ENCODE results near the gene FOXL3. TPM values are rescaled to one million over a fixed set of nuclear protein-coding genes. Genes with fewer than 3 reads are reported as not detected.

The FOXL3 gene
- total and polyA plus RNA-seq, 2 experiments from 2014 or later, result not detected

- TF ChIP-seq ZNF462 (CRISPR knock-in tag; IDR thresholded peaks at IDR 0.05) (no peak), POLR2AphosphoS5 (IDR thresholded peaks at IDR 0.05; ENCODE audit: low read depth) (no peak), ZNF331 (CRISPR knock-in tag; IDR thresholded peaks at IDR 0.05; ENCODE audit: low read depth) (no peak), STAT1 (IDR thresholded peaks at IDR 0.05; ENCODE audit: unreplicated experiment) (no peak), ZNF114 (CRISPR knock-in tag; IDR thresholded peaks at IDR 0.05) (no peak), ETS1 (IDR thresholded peaks at IDR 0.05) (no peak), EZH2phosphoT487 (IDR thresholded peaks at IDR 0.05; ENCODE audit: unreplicated experiment) (no peak), CREB1 (CRISPR knock-in tag; IDR thresholded peaks at IDR 0.05; ENCODE audit: low read depth) (no peak), EZH2 (IDR thresholded peaks at IDR 0.05; ENCODE audit: low read depth, unreplicated experiment) (no peak)
Measured at GRCh38 chr7:314853-315252, 24.9 kb downstream of the FOXL3 start (continued).

Measured in GM23338 (cell line).